DMS53 treated with DMSO at 0.1 percent for 48 hours (cell line): ENCODE results near the gene ANKRD49.
A peak's percentile ranks its signal among the peaks of the same experiment; 100 is the strongest.

ENCODE experiments used
- DNase-seq: peaks from one replicate; lab custom pipeline; 2025; ENCODE audit not compliant: unreplicated experiment; lab: John Stamatoyannopoulos, UW

ANKRD49 gene, protein sequence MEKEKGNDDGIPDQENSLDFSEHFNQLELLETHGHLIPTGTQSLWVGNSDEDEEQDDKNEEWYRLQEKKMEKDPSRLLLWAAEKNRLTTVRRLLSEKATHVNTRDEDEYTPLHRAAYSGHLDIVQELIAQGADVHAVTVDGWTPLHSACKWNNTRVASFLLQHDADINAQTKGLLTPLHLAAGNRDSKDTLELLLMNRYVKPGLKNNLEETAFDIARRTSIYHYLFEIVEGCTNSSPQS

GRCh38 chr11:94493281-94494125 is at the start of gene ANKRD49, which contains the start of gene MRE11:
TSS of gene ANKRD49 (plus strand) at chr11:94493984. CDS start at chr11:94496694, 2,710 bp downstream.
TSS of gene MRE11 (minus strand) at chr11:94493844. CDS start at chr11:94492801, 1,043 bp downstream.
- DNase-seq = peak; percentile 98

- DNase-seq = no peak
These were observed 48.1 kb upstream of the ANKRD49 start for GRCh38 chr11:94445641-94446040.

- no peak for DNase-seq
These were observed 46.6 kb upstream of the ANKRD49 start for GRCh38 chr11:94447149-94447548.

DNA sequence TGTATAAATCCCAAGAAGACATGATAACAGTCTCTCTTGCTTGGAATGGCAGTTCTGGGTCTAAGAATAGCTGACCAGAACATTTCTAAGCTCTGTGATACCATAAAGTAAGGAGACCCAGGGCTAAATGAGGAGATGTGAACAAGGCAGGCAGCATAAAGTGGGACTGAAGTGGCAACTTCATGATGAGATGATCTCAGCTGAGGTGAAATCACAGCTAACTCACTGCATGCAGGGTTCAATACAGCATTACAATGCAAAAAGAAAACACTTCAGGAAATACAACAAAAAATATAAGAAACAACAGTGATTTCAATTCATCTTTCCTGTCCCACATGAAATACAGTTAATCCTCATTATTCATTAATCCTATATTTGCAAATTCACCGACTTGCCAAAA is 44.8 kb upstream of the ANKRD49 start:
- peak; percentile 54 for DNase-seq

GRCh38 chr11:94449437-94449836 is 44.3 kb upstream of the ANKRD49 start:
- peak; percentile 98 for DNase-seq

GRCh38 chr11:94450048-94450447 is 43.7 kb upstream of the ANKRD49 start:
- no peak for DNase-seq

- DNase-seq = no peak
These were observed 40.8 kb upstream of the ANKRD49 start for GRCh38 chr11:94452988-94453387.

- no peak for DNase-seq
These were observed 39.5 kb upstream of the ANKRD49 start for GRCh38 chr11:94454301-94454700.

DNA sequence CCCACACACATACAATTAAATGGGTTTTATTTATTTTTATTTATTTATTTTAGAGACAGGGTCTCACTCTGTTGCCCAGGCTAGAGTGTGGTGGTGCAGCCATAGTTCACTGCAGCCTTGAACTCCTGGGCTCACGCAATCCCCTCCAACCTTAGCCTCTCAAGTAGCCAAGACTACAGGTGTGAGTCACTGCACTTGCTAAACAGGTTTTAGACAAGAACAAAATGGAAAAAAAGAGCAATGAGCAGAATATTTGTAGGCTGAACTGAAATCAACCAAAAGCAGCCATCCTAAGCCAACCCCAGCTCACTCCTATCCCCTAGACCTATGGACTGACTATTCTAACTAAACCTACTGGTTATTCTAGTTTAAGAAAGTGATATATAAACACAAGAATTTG is 37.9 kb upstream of the ANKRD49 start:
- DNase-seq = peak; percentile 93

DNA sequence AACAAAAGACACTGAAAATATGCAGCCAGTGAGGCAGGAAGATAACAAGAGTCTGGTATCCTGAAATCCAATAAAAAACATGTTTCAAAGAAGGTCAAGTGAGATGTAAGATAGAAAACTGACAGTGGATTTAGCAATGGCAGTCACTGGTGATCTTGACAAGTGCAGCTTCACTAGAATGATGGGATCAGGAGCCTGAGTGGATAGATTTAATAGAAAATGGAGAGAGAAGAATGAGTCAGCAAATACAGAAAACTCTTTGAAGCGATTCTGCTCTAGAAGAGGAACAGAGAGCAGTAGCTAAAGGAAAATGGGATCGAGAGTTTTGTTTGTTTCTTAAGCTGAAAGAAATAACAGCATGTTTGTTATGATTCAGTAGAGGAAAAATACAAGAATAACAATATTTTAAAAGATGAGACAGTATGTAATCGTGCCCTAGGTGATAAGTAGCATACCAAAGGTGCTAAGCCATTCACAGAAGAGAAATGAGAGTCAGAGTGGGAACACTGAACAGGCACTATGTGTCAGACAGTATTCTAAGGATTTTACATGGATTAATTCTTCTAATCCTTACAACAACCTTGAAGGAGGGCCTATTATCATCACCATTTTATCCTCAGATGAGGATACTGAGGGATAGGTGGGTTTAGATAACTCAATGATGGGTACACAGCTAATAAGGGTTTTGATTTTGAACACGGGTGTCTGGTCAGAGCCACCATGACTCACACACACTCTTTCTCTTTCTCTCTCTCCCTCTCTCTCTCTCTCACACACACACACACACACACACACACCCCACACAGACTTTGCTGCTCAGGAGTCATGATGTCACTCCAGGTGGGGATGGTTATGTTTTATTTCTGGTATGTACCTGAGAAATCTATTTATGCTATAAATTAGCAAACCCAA is 36.4 kb upstream of the ANKRD49 start:
- DNase-seq = peak; percentile 88

DNA sequence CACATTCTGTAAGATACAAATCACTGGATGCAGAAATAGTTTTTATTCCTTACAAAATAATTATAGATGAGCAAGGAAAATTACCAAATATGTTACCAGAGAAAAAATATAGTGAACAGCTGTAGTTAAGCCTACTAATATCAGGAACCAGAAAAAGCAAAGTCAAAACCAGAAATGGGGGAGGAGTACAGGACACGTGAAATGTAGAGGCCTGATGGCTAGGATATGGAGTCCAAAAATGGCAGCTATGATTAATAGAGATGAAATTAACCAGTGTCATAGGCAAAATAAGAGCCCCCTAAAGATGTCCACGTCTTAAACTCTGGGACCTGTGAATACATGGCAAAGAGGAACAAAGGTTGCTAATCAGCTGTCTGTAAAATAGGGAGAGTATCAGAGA is 34.2 kb upstream of the ANKRD49 start:
- no peak for DNase-seq

- no peak for DNase-seq
These were observed 24.4 kb upstream of the ANKRD49 start for GRCh38 chr11:94469416-94469815.

- DNase-seq = no peak
These were observed 20.6 kb upstream of the ANKRD49 start for GRCh38 chr11:94472916-94473799.

DNA sequence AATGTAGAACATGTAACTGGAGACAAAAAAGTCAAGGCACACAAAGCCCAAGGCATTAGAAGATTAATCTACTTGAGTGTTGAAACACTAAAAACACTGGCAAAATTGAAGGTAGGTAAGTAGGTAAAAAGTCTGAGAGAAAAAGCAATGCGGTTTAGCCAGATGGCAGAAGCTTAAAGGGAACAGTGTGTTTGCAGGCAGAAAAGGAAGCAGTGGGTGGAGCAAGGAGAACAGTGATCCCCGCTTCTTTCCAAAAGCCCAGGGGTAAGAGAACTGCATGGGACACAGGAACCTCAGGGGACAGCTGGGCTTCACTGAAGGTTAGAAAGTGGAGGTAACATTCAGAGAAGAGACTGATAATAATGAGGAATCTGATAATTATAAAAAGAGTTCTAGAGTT is 16.2 kb upstream of the ANKRD49 start:
- DNase-seq = no peak

GRCh38 chr11:94481342-94481741 is 12.4 kb upstream of the ANKRD49 start:
- no peak for DNase-seq

GRCh38 chr11:94486068-94486467 is 7.7 kb upstream of the ANKRD49 start:
- DNase-seq = no peak

- no peak for DNase-seq
These were observed 419 bp downstream of the ANKRD49 start for GRCh38 chr11:94494126-94494680.

DNA sequence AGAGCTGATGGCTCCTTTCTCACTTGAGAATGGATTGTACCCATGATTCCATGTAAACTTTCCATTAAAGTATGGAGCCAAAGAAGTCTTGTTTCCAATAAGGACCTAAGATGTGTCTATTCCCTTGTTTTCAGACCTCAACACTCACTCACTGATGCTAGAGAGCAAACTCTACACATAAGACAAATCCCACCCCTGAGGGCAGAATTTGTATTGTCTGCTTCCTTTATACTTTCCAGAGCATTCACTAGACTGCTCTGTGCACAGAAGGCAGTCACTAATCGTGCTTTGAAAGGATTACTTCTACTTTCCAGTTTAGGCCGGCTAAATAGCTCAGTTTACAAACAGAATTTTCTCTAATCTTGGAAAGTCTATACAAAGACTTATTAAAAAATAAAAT is 6.4 kb downstream of the ANKRD49 start:
- no peak for DNase-seq

GRCh38 chr11:94501522-94501921 is 7.7 kb downstream of the ANKRD49 start:
- DNase-seq = no peak

- peak; percentile 64 for DNase-seq
These were observed 11.0 kb downstream of the ANKRD49 start for GRCh38 chr11:94504689-94505293.
